NB4 (cell line): ENCODE measurements around the gene CCL7.
A peak's percentile ranks its signal among the peaks of the same experiment; 100 is the strongest.

ENCODE experiments used
- DNase-seq: peaks from one replicate; pipeline ENCODE4 v3.0.0; 2010; ENCODE audit warnings: low read depth
- H3K4me3 ChIP-seq: one replicate; pipeline ENCODE4 v1.5.1; 2011; ENCODE audit warnings: mild to moderate bottlenecking, low read depth, low read length, moderate library complexity
- CTCF ChIP-seq: IDR thresholded peaks from one replicate; pipeline ENCODE4 v1.5.1; 2012; ENCODE audit warnings: low read depth, low read length
- MAX ChIP-seq: IDR thresholded peaks from 2 replicates; pipeline ENCODE4 v1.6.1; 2011; ENCODE audit warnings: low read depth, low read length
- MYC ChIP-seq: IDR thresholded peaks from 2 replicates; pipeline ENCODE4 v1.6.1; 2011; ENCODE audit warnings: low read depth, low read length
- POLR2A ChIP-seq: IDR thresholded peaks from 2 replicates; pipeline ENCODE4 v1.6.1; 2011; ENCODE audit warnings: mild to moderate bottlenecking; ENCODE audit not compliant: insufficient read length; ENCODE audit errors: extremely low read depth

CCL7 gene

GRCh38 chr17:34290586-34290985 is 20.6 kb downstream of the CCL7 start:
- no peak for TF ChIP-seq MYC
- TF ChIP-seq POLR2A = no peak
- no peak for DNase-seq
- H3K4me3 ChIP-seq = no peak overlapping the region

GRCh38 chr17:34291721-34292348 is 21.8 kb downstream of the CCL7 start:
- TF ChIP-seq POLR2A (no peak), MAX (no peak), CTCF (no peak), MYC (no peak)
- DNase-seq = no peak
- H3K4me3 ChIP-seq = no peak overlapping the region

GRCh38 chr17:34299027-34299426 is 29.0 kb downstream of the CCL7 start:
- no peak for DNase-seq
- no peak for TF ChIP-seq MAX
- TF ChIP-seq MYC = no peak
- TF ChIP-seq CTCF = no peak
- TF ChIP-seq POLR2A = no peak
- no peak overlapping the region for H3K4me3 ChIP-seq

GRCh38 chr17:34299956-34300577 is 30.0 kb downstream of the CCL7 start:
- H3K4me3 ChIP-seq = no peak overlapping the region
- TF ChIP-seq CTCF (no peak), MYC (no peak), POLR2A (no peak), MAX (no peak)
- DNase-seq = no peak

GRCh38 chr17:34300652-34301370 is 30.8 kb downstream of the CCL7 start:
- TF ChIP-seq MYC (no peak), CTCF (no peak), MAX (no peak), POLR2A (no peak)
- peak; percentile 17 for DNase-seq

GRCh38 chr17:34301986-34302385 is 32.0 kb downstream of the CCL7 start:
- no peak for DNase-seq
- no peak overlapping the region for H3K4me3 ChIP-seq
- TF ChIP-seq MYC (no peak), MAX (no peak), POLR2A (no peak), CTCF (no peak)

More at GRCh38 chr17:34300652-34301370, 30.8 kb downstream of the CCL7 start:
- no peak overlapping the region for H3K4me3 ChIP-seq
